ENCODE measurements around the gene RUVBL1.
"Not testable (repeated sequence)": the region's sequence is repeated elsewhere in the genome, so short reads cannot be mapped to it uniquely, and the experiment has no call there.

The RUVBL1 gene

DNA sequence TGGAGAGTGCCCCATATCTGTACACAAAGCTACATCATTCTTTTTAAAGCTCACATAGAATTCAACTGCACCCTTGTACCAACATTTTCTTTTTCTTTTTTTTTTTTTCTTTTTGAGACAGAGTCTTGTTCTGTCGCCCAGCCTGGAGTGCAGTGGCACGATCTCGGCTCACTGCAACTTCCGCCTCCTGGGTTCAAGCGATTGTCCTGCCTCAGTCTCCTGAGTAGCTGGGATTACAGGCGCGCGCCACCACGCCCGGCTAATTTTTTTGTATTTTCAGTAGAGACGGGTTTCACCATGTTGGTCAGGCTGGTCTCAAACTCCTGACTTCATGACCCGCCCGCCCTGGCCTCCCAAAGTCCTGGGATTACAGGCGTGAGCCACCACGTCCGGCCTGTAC lies 30.7 kb upstream of the RUVBL1 start:
- peaks cover 21% of the 10 kb centered on the region for H3K36me3 ChIP-seq (ENCODE audit: control insufficient read depth, insufficient read depth, low read length)
- H3K27ac ChIP-seq (ENCODE audit: low read depth, low read length, severe bottlenecking); H3K4me1 ChIP-seq (ENCODE audit: control insufficient read depth, insufficient read depth, low read length, poor library complexity, severe bottlenecking); H3K9me3 ChIP-seq (ENCODE audit: control insufficient read depth, low read length): not testable (repeated sequence)
- 90 to 94% methylated on average over 13 to 16 of the region's 16 CpGs for WGBS, 2 experiments (ENCODE audit: insufficient coverage in 2 of 2)
- peak overlapping the region; percentile 70 for H3K4me3 ChIP-seq (ENCODE audit: extremely low read depth, insufficient read depth, low read length, poor library complexity, severe bottlenecking)

DNA sequence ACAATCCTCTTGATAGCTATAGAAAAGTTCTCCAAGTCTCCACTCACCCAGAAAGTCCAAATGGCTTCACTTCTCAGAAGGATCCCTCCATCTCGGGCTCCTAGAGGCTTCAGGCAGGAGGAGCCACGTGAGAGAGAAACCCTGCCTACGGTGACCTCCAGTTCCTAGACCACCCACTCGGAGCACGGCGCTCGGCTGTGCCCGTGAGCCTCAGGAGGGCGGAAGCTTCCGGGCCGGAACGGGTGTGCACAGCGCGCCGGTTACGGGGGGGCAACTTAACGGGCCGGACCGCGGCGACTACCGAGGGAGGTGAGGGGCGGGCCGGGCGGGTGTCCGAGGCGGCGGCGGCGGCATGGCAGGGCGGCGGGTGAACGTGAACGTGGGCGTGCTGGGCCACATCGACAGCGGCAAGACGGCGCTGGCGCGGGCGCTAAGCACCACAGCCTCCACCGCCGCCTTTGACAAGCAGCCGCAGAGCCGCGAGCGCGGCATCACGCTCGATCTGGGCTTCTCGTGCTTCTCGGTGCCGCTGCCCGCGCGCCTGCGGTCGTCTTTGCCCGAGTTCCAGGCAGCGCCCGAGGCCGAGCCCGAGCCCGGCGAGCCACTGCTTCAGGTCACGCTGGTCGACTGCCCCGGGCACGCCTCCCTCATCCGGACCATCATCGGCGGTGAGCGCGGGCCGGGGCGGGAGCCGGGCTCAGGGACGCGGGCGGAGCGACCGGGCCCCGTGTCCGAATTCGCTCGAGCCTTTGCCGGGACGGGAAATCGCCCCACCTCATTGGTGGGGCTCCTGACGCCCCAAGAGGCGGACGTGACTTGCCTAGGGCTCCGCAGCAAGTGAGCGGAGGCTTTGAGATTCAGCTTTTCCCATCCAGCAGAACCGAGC lies 29.8 kb upstream of the RUVBL1 start, which contains the start of gene EEFSEC:
EEFSEC (plus strand) TSS at position 326 of the 886 bp plus-strand sequence; CDS start at position 353, 27 bp downstream.
- peak within 1 kb of the TSS; percentile 41 for H3K27ac ChIP-seq (ENCODE audit: low read depth, low read length, severe bottlenecking)
- no peaks in the 10 kb centered on the region for H3K4me1 ChIP-seq (ENCODE audit: control insufficient read depth, insufficient read depth, low read length, poor library complexity, severe bottlenecking)
- H3K9me3 ChIP-seq (ENCODE audit: control insufficient read depth, low read length) = no peaks in the 10 kb centered on the region
- H3K36me3 ChIP-seq (ENCODE audit: control insufficient read depth, insufficient read depth, low read length) = peaks cover 21% of the 10 kb centered on the region
- peak within 1 kb of the TSS; percentile 70 for H3K4me3 ChIP-seq (ENCODE audit: extremely low read depth, insufficient read depth, low read length, poor library complexity, severe bottlenecking)
- WGBS, 2 experiments (ENCODE audit: insufficient coverage in 2 of 2) = 0 to 1% methylated on average over 42 to 81 of the region's 96 CpGs

DNA sequence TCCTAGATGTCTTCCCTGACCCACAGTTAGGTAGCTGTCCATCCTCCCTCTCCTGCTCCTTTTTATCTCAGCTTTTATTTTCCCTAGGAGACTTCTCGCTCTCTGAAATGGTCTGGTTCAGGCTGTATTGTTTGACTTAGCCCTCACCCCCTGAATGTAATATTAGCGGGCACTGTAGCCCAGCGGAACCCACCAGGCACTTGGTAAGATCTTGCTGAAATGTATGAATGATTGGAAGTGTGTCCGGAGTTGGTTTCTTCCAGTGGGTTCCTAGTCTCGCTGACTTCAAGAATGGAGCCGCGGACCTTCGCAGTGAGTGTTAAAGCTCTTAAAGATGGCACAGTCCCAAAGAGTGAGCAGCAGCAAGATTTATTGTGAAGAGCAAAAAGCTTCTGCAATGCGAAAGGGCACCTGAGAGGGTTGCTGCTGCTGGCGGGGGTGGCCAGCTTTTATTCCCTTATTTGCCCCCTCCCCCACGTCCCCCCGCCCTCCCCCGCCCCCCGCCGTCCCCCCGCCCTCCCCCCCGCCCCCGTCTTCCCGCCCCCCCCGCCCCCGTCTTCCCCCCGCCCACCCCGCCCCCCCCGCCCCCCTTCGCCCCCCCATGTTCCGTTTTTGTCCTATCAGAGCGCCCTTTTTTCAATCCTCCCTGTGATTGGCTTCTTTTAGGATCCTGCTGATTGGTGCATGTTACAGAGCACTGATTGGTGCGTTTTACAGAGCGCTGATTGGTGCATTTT lies 29.0 kb upstream of the RUVBL1 start:
- WGBS, 2 experiments (ENCODE audit: insufficient coverage in 2 of 2) = 70 to 98% methylated on average over 5 to 7 of the region's 29 CpGs

DNA sequence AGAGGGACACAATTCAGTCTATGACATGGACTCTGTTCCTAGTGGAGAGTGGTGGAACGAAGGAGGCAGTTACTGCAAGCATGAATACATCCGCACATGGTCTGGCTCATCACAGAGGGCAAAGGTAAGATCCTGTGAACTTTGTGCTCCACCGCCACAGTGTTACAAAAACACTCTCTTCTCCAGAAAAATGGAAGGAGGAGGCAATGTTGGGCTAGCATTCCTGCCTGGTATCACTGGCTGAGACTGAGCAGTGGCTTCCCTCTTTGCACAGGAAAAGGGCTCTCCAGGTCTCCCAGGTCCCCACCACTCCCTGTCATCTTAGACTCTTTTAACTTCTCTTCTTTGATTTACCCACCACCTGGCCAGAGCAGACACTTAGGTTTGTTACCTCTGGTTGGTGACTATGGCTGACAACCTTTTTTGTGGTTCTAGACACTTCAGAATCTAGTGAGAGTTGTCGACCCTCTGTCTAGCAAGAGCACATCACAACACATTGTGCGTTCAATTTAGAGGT lies 28.2 kb upstream of the RUVBL1 start:
- WGBS, 2 experiments (ENCODE audit: insufficient coverage in 2 of 2) = 85 to 92% methylated on average over 2 to 3 of the region's 5 CpGs
- Histone ChIP-seq H3K36me3 (ENCODE audit: control insufficient read depth, insufficient read depth, low read length) (peaks cover 5% of the 10 kb centered on the region), H3K4me3 (ENCODE audit: extremely low read depth, insufficient read depth, low read length, poor library complexity, severe bottlenecking) (no peak overlapping the region), H3K9me3 (ENCODE audit: control insufficient read depth, low read length) (no peaks in the 10 kb centered on the region), H3K27ac (ENCODE audit: low read depth, low read length, severe bottlenecking) (no peak overlapping the region), H3K4me1 (ENCODE audit: control insufficient read depth, insufficient read depth, low read length, poor library complexity, severe bottlenecking) (no peaks in the 10 kb centered on the region)

More for the DNA sequence above, 29.0 kb upstream of the RUVBL1 start:
- H3K36me3 ChIP-seq (ENCODE audit: control insufficient read depth, insufficient read depth, low read length) = peaks cover 13% of the 10 kb centered on the region
- peak overlapping the region; percentile 41 for H3K27ac ChIP-seq (ENCODE audit: low read depth, low read length, severe bottlenecking)
- no peaks in the 10 kb centered on the region for H3K4me1 ChIP-seq (ENCODE audit: control insufficient read depth, insufficient read depth, low read length, poor library complexity, severe bottlenecking)
- no peaks in the 10 kb centered on the region for H3K9me3 ChIP-seq (ENCODE audit: control insufficient read depth, low read length)
- peak overlapping the region; percentile 70 for H3K4me3 ChIP-seq (ENCODE audit: extremely low read depth, insufficient read depth, low read length, poor library complexity, severe bottlenecking)

DNA sequence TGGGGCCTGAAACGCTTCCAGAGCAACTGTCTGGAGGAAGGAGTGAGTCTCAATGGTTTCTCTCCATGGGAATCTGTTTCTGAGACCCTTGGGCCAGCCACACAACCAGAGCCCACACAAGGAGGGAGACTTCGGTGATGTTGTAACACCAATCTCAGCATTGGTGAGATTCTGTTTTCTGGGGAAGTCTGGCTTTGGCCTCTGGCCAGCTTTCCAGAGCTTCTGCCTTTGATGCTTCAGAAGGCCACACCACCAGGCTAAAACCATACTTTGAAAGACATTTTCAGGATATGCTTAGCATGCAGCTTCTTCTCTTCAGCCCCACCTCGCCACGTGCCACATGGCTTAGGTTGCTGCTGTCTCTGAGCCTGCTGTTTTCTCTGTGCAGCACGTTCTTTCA lies 26.0 kb upstream of the RUVBL1 start:
- Histone ChIP-seq H3K36me3 (ENCODE audit: control insufficient read depth, insufficient read depth, low read length) (no peaks in the 10 kb centered on the region), H3K4me3 (ENCODE audit: extremely low read depth, insufficient read depth, low read length, poor library complexity, severe bottlenecking) (no peak overlapping the region), H3K9me3 (ENCODE audit: control insufficient read depth, low read length) (no peaks in the 10 kb centered on the region), H3K4me1 (ENCODE audit: control insufficient read depth, insufficient read depth, low read length, poor library complexity, severe bottlenecking) (no peaks in the 10 kb centered on the region), H3K27ac (ENCODE audit: low read depth, low read length, severe bottlenecking) (no peak overlapping the region)
- WGBS, 2 experiments (ENCODE audit: insufficient coverage in 2 of 2) = 66 to 85% methylated on average over 4 to 5 of the region's 5 CpGs

DNA sequence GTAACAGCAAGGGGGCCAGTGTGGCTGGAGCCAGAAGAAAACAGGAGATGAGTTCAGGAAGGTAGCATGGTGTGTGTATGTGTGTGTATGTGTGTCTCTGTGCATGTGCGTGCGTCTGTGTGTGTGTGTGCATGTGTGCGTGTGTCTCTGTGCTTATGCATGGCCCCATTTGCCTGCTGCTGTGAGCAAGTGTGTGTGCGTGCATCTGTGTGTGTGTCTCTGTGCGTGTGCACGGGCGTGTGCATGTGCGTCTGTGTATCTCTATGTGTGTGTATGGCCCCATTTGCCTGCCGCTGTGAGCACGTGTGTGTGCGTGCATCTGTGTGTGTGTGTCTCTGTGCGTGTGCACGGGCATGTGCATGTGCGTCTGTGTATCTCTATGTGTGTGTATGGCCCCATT lies 22.6 kb upstream of the RUVBL1 start:
- WGBS, 2 experiments (ENCODE audit: insufficient coverage in 2 of 2) = 91 to 95% methylated on average over 14 of the region's 14 CpGs
- no peaks in the 10 kb centered on the region for H3K4me1 ChIP-seq (ENCODE audit: control insufficient read depth, insufficient read depth, low read length, poor library complexity, severe bottlenecking)
- no peaks in the 10 kb centered on the region for H3K9me3 ChIP-seq (ENCODE audit: control insufficient read depth, low read length)
- no peaks in the 10 kb centered on the region for H3K36me3 ChIP-seq (ENCODE audit: control insufficient read depth, insufficient read depth, low read length)
- H3K27ac ChIP-seq (ENCODE audit: low read depth, low read length, severe bottlenecking) = no peak overlapping the region
- H3K4me3 ChIP-seq (ENCODE audit: extremely low read depth, insufficient read depth, low read length, poor library complexity, severe bottlenecking) = no peak overlapping the region

DNA sequence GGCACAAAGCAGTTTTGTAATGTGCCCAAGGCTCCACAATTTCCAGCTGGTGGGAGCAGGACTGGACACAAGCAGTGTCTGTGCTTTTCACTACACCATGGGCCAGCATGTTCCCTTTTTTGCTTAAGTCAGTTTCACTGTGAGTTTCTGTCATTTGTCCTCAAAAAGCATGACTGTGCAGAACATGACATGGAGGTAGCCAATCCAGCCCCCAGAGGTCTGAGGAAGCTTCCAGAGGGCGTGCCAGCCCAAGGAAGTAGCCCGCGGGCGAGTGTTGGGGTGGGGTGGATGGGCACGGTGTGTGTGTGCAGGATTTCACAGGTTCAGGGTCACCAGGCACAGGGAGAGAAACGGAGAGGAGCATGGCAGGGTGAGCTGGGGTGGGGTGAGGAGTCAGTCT lies 21.7 kb upstream of the RUVBL1 start:
- H3K4me3 ChIP-seq (ENCODE audit: extremely low read depth, insufficient read depth, low read length, poor library complexity, severe bottlenecking) = no peak overlapping the region
- H3K4me1 ChIP-seq (ENCODE audit: control insufficient read depth, insufficient read depth, low read length, poor library complexity, severe bottlenecking) = no peaks in the 10 kb centered on the region
- no peaks in the 10 kb centered on the region for H3K36me3 ChIP-seq (ENCODE audit: control insufficient read depth, insufficient read depth, low read length)
- H3K27ac ChIP-seq (ENCODE audit: low read depth, low read length, severe bottlenecking) = no peak overlapping the region
- H3K9me3 ChIP-seq (ENCODE audit: control insufficient read depth, low read length) = no peaks in the 10 kb centered on the region
- WGBS, 2 experiments (ENCODE audit: insufficient coverage in 2 of 2) = 91 to 96% methylated on average over 4 to 6 of the region's 6 CpGs

DNA sequence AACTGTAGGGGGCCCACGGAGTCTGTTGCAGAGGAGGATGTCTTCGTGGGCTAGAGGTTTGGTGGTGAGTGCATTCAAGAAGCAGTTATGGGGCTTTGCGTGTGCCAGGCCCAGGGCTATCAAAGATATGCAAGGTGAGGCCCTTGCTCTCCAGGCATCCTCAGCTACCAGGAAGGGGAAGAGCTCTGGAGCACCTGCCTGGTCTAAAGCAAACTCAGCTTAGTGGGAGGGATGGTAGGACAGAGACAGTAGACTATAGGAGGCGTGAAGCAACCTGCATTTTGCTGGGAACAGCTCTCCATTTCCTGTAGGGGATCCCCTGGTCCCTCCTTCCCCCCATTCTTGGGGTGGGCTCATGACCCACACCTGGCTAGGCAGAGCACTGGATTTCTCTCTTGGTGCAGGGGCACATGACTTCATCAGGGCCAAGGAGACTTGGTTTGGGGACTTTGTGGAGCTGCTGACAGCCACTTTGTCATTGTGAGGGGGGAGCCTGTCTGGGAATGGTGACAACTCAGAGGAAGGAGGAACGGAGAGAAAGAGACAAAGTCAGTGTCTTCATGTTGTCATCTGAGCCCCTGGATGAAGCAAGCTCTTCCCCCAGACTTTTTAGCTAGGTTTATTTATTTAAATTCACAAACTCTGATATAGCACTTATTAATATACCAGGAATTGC lies 21.0 kb upstream of the RUVBL1 start:
- H3K36me3 ChIP-seq (ENCODE audit: control insufficient read depth, insufficient read depth, low read length) = no peaks in the 10 kb centered on the region
- H3K4me1 ChIP-seq (ENCODE audit: control insufficient read depth, insufficient read depth, low read length, poor library complexity, severe bottlenecking) = no peaks in the 10 kb centered on the region
- 74 to 75% methylated on average over 4 of the region's 5 CpGs for WGBS, 2 experiments (ENCODE audit: insufficient coverage in 2 of 2)
- no peak overlapping the region for H3K27ac ChIP-seq (ENCODE audit: low read depth, low read length, severe bottlenecking)
- no peak overlapping the region for H3K4me3 ChIP-seq (ENCODE audit: extremely low read depth, insufficient read depth, low read length, poor library complexity, severe bottlenecking)
- no peaks in the 10 kb centered on the region for H3K9me3 ChIP-seq (ENCODE audit: control insufficient read depth, low read length)

DNA sequence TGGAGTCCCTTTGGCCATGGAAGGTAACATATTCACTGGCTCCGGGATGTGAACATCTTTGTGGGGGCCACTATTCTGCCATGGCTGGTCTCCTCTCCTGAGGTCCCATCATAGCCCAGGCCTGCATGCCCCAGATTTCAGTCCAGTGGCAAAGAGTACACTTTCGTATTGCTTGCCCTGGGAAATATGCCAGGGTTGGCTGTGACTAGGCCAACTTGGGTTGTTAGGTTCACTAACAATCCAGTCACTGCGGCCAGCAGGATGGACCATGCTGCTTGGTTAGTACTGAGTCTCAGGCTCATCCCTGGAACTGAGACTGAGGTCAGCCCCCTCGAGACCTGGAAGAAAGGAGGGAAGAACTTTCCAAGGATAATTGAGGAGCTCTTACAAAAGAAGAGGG lies 19.9 kb upstream of the RUVBL1 start:
- H3K4me1 ChIP-seq (ENCODE audit: control insufficient read depth, insufficient read depth, low read length, poor library complexity, severe bottlenecking) = no peaks in the 10 kb centered on the region
- no peak overlapping the region for H3K27ac ChIP-seq (ENCODE audit: low read depth, low read length, severe bottlenecking)
- H3K36me3 ChIP-seq (ENCODE audit: control insufficient read depth, insufficient read depth, low read length) = no peaks in the 10 kb centered on the region
- 94 to 98% methylated on average over 3 of the region's 4 CpGs for WGBS, 2 experiments (ENCODE audit: insufficient coverage in 2 of 2)
- H3K9me3 ChIP-seq (ENCODE audit: control insufficient read depth, low read length) = no peaks in the 10 kb centered on the region
- no peak overlapping the region for H3K4me3 ChIP-seq (ENCODE audit: extremely low read depth, insufficient read depth, low read length, poor library complexity, severe bottlenecking)

DNA sequence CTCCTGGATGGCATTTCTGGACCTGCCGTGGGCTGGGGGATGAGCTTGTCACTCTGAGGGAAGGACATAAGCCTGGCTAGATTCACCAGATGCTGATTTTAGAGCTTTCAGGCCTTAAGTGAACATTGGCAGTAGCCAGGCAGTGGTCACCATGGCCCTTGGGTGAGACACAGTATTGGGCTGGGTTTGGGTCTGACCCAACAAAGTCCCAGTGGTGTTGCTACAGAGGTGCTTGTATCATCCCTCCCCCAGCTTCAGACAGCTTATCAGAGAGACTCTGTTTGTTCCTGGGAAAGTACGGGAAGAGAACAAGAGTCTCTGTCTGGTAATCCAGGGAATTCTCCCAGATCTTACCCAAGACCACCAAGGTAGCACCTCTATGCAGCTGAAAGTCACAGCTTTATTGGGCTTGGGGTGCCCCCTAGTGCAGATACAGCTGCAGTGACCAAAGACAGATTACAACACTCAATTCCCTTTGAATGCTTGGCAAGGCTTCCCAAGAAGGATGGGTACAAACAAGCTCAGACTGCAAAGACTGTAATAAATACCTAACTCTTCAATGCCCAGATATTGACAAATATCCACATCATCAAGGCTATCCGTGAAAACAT lies 9.8 kb upstream of the RUVBL1 start:
- 23 to 40% methylated on average over 2 of the region's 3 CpGs for WGBS, 2 experiments (ENCODE audit: insufficient coverage in 2 of 2)
- no peak overlapping the region for H3K27ac ChIP-seq (ENCODE audit: low read depth, low read length, severe bottlenecking)

More for the DNA sequence above, 9.8 kb upstream of the RUVBL1 start:
- no peak overlapping the region for H3K4me3 ChIP-seq (ENCODE audit: extremely low read depth, insufficient read depth, low read length, poor library complexity, severe bottlenecking)
- no peaks in the 10 kb centered on the region for H3K4me1 ChIP-seq (ENCODE audit: control insufficient read depth, insufficient read depth, low read length, poor library complexity, severe bottlenecking)
- no peaks in the 10 kb centered on the region for H3K9me3 ChIP-seq (ENCODE audit: control insufficient read depth, low read length)
- no peaks in the 10 kb centered on the region for H3K36me3 ChIP-seq (ENCODE audit: control insufficient read depth, insufficient read depth, low read length)
